Measurements from ENCODE around the gene MYL5.

The MYL5 gene

GRCh38 chr4:679629-680028 is 5.3 kb downstream of the MYL5 start:
- ChIA-PET POLR2A (no interaction called here), CTCF (interaction anchor here (0.8 kb wide), 1 partner anchor 172 kb away, joined by 4 read pairs; no protein-coding TSS in a partner anchor)
- TF ChIP-seq INSM2 (tag by site-specific recombination; IDR thresholded peaks at IDR 0.05) (no peak), ZBTB48 (tag by site-specific recombination; IDR thresholded peaks at IDR 0.05) (no peak), ZNF610 (tag by site-specific recombination; IDR thresholded peaks at IDR 0.05; ENCODE audit: borderline replicate concordance) (no peak)
- Histone ChIP-seq H3K9me3 (ENCODE audit: control insufficient read depth, insufficient read depth, low read depth, low read length) (no peaks in the 10 kb centered on the region), H3K4me1 (ENCODE audit: control insufficient read depth, insufficient read depth, low read length) (peaks cover 3% of the 10 kb centered on the region), H3K36me3 (ENCODE audit: control insufficient read depth in 2 of 2, insufficient read depth in 1 of 2, low read length in 2 of 2) (peaks cover 0 to 8% of the 10 kb centered on the region in 2 experiments; a peak in 1 of 3 replicates), H3K27ac (ENCODE audit: extremely low read depth, low read depth, low read length) (no peak overlapping the region), H3K4me3 (ENCODE audit: low read depth, low read length) (no peak overlapping the region)

GRCh38 chr4:680091-680490 is 5.7 kb downstream of the MYL5 start:
- Histone ChIP-seq H3K27ac (ENCODE audit: extremely low read depth, low read depth, low read length) (no peak overlapping the region), H3K9me3 (ENCODE audit: control insufficient read depth, insufficient read depth, low read depth, low read length) (no peaks in the 10 kb centered on the region), H3K4me3 (ENCODE audit: low read depth, low read length) (no peak overlapping the region), H3K36me3 (ENCODE audit: control insufficient read depth in 2 of 2, insufficient read depth in 1 of 2, low read length in 2 of 2) (peaks cover 0 to 8% of the 10 kb centered on the region in 2 experiments; a peak in 1 of 3 replicates), H3K4me1 (ENCODE audit: control insufficient read depth, insufficient read depth, low read length) (peaks cover 3% of the 10 kb centered on the region)
- ChIA-PET CTCF (interaction anchor here (0.8 kb wide), 1 partner anchor 172 kb away, joined by 4 read pairs; no protein-coding TSS in a partner anchor), POLR2A (no interaction called here)
- TF ChIP-seq HOXC10 (CRISPR knock-in tag; IDR thresholded peaks at IDR 0.05) (no peak), ZNF501 (tag by site-specific recombination; IDR thresholded peaks at IDR 0.05) (no peak), ZNF513 (tag by site-specific recombination; IDR thresholded peaks at IDR 0.05) (no peak), KLF8 (tag by site-specific recombination; IDR thresholded peaks at IDR 0.05) (no peak), ZNF24 (tag by site-specific recombination; IDR thresholded peaks at IDR 0.05) (no peak), ZNF558 (tag by site-specific recombination; IDR thresholded peaks at IDR 0.05) (no peak), ZNF148 (tag by site-specific recombination; IDR thresholded peaks at IDR 0.05; ENCODE audit: borderline replicate concordance) (no peak), ZNF571 (tag by site-specific recombination; IDR thresholded peaks at IDR 0.05) (no peak), ZBTB48 (tag by site-specific recombination; IDR thresholded peaks at IDR 0.05) (no peak)
- TF ChIP-seq, protein P1, sequence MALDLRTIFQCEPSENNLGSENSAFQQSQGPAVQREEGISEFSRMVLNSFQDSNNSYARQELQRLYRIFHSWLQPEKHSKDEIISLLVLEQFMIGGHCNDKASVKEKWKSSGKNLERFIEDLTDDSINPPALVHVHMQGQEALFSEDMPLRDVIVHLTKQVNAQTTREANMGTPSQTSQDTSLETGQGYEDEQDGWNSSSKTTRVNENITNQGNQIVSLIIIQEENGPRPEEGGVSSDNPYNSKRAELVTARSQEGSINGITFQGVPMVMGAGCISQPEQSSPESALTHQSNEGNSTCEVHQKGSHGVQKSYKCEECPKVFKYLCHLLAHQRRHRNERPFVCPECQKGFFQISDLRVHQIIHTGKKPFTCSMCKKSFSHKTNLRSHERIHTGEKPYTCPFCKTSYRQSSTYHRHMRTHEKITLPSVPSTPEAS (tag by site-specific recombination; IDR thresholded peaks at IDR 0.05) = no peak
- TF ChIP-seq, protein P2, sequence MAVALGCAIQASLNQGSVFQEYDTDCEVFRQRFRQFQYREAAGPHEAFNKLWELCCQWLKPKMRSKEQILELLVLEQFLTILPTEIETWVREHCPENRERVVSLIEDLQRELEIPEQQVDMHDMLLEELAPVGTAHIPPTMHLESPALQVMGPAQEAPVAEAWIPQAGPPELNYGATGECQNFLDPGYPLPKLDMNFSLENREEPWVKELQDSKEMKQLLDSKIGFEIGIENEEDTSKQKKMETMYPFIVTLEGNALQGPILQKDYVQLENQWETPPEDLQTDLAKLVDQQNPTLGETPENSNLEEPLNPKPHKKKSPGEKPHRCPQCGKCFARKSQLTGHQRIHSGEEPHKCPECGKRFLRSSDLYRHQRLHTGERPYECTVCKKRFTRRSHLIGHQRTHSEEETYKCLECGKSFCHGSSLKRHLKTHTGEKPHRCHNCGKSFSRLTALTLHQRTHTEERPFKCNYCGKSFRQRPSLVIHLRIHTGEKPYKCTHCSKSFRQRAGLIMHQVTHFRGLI (tag by site-specific recombination; IDR thresholded peaks at IDR 0.05) = no peak

Measured in HEK293 (cell line).